ENCODE measurements around the gene MBD4.
"Not testable (repeated sequence)": the region's sequence is repeated elsewhere in the genome, so short reads cannot be mapped to it uniquely, and the experiment has no call there.

MBD4 gene

DNA sequence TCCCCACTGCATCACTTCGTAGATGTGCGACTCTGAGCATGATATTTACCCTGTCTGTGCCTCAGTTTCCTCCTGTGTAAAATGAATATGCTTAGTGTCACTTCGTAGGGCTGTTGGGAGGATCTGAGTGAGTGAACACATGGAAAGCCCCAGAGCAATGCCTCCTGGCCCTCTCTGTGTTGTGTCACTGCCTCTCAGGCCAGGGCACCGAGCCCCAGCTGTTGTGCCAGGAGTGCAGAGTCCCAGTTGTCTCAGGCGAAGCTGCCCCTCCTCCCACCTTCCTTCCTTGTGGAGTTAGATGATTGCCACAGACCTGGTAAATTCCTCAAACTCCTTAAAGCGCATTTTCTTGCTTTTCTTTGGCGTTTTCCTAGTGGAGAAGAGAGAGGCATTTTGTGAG is 37.5 kb downstream of the MBD4 start:
- Histone ChIP-seq H3K4me1 (peaks cover 41% of the 10 kb centered on the region), H3K36me3 (peaks cover 6% of the 10 kb centered on the region), H3K4me2 (no peak overlapping the region), H3K4me3 (no peak overlapping the region), H4K20me1 (peaks cover 17% of the 10 kb centered on the region), H3K27me3 (no peaks in the 10 kb centered on the region), H3K9me3 (no peaks in the 10 kb centered on the region), H3K27ac (no peak overlapping the region), H3K9ac (no peak overlapping the region)
- TF ChIP-seq Cebpa-rat (IDR thresholded peaks at IDR 0.05), result no peak

DNA sequence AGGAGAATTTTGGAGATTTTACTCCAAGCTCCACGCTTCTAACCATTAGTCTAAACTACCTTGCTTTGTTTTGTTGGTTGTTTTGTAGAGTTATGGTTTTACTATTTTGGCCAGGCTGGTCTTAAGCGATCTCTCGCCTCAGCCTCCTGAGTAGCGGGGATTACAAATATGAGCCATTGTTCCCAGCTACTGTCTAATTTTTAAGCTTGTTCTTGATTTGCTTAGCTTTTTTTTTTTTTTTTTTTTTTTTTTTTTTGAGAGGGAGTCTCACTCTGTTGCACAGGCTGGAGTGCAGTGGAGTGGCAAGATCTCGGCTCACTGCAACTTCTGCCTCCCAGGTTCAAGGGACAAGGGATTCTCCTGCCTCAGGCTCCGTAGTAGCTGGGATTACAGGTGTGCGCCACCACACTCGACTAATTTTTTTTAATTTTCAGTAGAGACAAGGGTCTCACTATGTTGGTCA is 39.8 kb downstream of the MBD4 start:
- peaks cover 40% of the 10 kb centered on the region for H4K20me1 ChIP-seq
- no peak overlapping the region for H3K9ac ChIP-seq
- peaks cover 44% of the 10 kb centered on the region for H3K4me1 ChIP-seq
- H3K27ac ChIP-seq, result peak overlapping the region; percentile 96; the same call in 1 of the 2 replicates
- H3K4me3 ChIP-seq, result peak overlapping the region; percentile 86
- no peaks in the 10 kb centered on the region for H3K27me3 ChIP-seq
- peaks cover 28% of the 10 kb centered on the region for H3K36me3 ChIP-seq
- H3K4me2 ChIP-seq, result peak overlapping the region; percentile 99
- H3K9me3 ChIP-seq, result no peaks in the 10 kb centered on the region
- no peak for TF ChIP-seq Cebpa-rat (IDR thresholded peaks at IDR 0.05)

DNA sequence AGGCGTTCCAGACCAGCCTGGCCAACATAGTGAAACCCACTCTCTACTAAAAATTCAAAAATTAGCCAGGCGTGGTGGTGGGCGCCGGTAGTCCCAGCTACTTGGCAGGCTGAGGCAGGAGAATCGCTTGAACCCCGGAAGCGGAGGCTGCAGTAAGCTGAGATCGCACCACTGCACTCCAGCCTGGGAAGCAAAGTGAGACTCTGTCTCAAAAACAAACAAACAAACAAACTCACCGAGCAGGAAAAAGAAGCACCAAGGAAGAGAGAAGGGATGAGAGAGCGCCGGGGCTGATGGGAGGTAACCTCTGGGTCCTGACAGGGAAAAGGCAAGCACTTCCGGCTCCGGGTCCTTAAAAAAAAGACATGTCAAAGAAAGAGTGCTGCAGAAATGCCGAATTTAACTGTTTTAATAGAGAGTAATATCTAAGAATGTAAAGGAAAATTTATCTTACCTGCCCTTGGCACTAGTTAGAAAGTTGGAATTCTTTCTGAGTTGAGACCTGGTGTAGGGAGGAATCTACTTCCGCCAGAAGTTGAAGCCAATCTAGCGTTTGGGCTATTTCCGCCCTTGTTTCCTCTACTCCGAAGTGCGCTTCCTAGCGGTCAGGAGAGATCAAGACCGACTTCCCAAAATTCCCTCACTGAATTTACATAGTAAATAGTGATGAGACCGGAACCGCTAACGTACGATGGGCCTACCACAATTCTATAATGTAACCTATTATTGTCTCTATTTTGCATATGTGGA is 40.4 kb downstream of the MBD4 start:
- H3K27ac ChIP-seq, result peak overlapping the region; percentile 96
- H3K36me3 ChIP-seq, result peaks cover 34% of the 10 kb centered on the region
- H3K9me3 ChIP-seq, result no peaks in the 10 kb centered on the region
- no peak for TF ChIP-seq Cebpa-rat (IDR thresholded peaks at IDR 0.05)
- no peaks in the 10 kb centered on the region for H3K27me3 ChIP-seq
- peak overlapping the region; percentile 86 for H3K4me3 ChIP-seq
- H3K9ac ChIP-seq, result peak overlapping the region; percentile 91
- peaks cover 46% of the 10 kb centered on the region for H4K20me1 ChIP-seq
- H3K4me2 ChIP-seq, result peak overlapping the region; percentile 99
- H3K4me1 ChIP-seq, result peaks cover 38% of the 10 kb centered on the region

- Histone ChIP-seq H3K27ac (peak overlapping the region; percentile 96), H3K36me3 (peaks cover 40% of the 10 kb centered on the region), H3K4me2 (peak overlapping the region; percentile 99)
Measured at GRCh38 chr3:129398803-129399144, 41.0 kb downstream of the MBD4 start.

GRCh38 chr3:129393760-129394564 is 45.8 kb downstream of the MBD4 start:
- not testable (repeated sequence) for H3K4me3 ChIP-seq, H3K9me3 ChIP-seq, H3K27ac ChIP-seq, H3K27me3 ChIP-seq, H3K4me2 ChIP-seq, H3K9ac ChIP-seq
- peaks cover 87% of the 10 kb centered on the region for H3K36me3 ChIP-seq
- peaks cover 25% of the 10 kb centered on the region for H3K4me1 ChIP-seq
- H4K20me1 ChIP-seq, result peaks cover 69% of the 10 kb centered on the region

More at GRCh38 chr3:129398803-129399144, 41.0 kb downstream of the MBD4 start:
- H3K4me3 ChIP-seq, result peak overlapping the region; percentile 86
- peak overlapping the region; percentile 91 for H3K9ac ChIP-seq
- H3K4me1 ChIP-seq, result peaks cover 33% of the 10 kb centered on the region
- no peak for TF ChIP-seq Cebpa-rat (IDR thresholded peaks at IDR 0.05)
- H3K9me3 ChIP-seq, result no peaks in the 10 kb centered on the region
- no peaks in the 10 kb centered on the region for H3K27me3 ChIP-seq
- H4K20me1 ChIP-seq, result peaks cover 51% of the 10 kb centered on the region

- Histone ChIP-seq H3K4me3 (no peak overlapping the region), H3K4me2 (no peak overlapping the region), H3K27ac (no peak overlapping the region), H3K4me1 (peaks cover 21% of the 10 kb centered on the region), H3K36me3 (peaks cover 94% of the 10 kb centered on the region), H3K9ac (no peak overlapping the region), H3K9me3 (no peaks in the 10 kb centered on the region), H4K20me1 (peaks cover 62% of the 10 kb centered on the region), H3K27me3 (no peaks in the 10 kb centered on the region)
- no peak for TF ChIP-seq Cebpa-rat (IDR thresholded peaks at IDR 0.05)
Measured at GRCh38 chr3:129393271-129393670, 46.5 kb downstream of the MBD4 start.

- H3K4me2 ChIP-seq, H3K27ac ChIP-seq, H3K4me3 ChIP-seq, H3K9me3 ChIP-seq, H3K9ac ChIP-seq, H3K27me3 ChIP-seq: not testable (repeated sequence)
- Histone ChIP-seq H3K36me3 (peaks cover 99% of the 10 kb centered on the region), H3K4me1 (peaks cover 12% of the 10 kb centered on the region), H4K20me1 (peaks cover 53% of the 10 kb centered on the region)
Measured at GRCh38 chr3:129392106-129392887, 47.5 kb downstream of the MBD4 start.

GRCh38 chr3:129391583-129391982 is 48.2 kb downstream of the MBD4 start:
- H4K20me1 ChIP-seq, result peaks cover 46% of the 10 kb centered on the region
- H3K9ac ChIP-seq, H3K27ac ChIP-seq, H3K4me1 ChIP-seq, H3K4me3 ChIP-seq, H3K4me2 ChIP-seq, H3K27me3 ChIP-seq, H3K9me3 ChIP-seq: not testable (repeated sequence)
- H3K36me3 ChIP-seq, result peaks cover 98% of the 10 kb centered on the region

- H3K27ac ChIP-seq, result no peak overlapping the region
Measured at GRCh38 chr3:129389572-129389937, 50.2 kb downstream of the MBD4 start.

DNA sequence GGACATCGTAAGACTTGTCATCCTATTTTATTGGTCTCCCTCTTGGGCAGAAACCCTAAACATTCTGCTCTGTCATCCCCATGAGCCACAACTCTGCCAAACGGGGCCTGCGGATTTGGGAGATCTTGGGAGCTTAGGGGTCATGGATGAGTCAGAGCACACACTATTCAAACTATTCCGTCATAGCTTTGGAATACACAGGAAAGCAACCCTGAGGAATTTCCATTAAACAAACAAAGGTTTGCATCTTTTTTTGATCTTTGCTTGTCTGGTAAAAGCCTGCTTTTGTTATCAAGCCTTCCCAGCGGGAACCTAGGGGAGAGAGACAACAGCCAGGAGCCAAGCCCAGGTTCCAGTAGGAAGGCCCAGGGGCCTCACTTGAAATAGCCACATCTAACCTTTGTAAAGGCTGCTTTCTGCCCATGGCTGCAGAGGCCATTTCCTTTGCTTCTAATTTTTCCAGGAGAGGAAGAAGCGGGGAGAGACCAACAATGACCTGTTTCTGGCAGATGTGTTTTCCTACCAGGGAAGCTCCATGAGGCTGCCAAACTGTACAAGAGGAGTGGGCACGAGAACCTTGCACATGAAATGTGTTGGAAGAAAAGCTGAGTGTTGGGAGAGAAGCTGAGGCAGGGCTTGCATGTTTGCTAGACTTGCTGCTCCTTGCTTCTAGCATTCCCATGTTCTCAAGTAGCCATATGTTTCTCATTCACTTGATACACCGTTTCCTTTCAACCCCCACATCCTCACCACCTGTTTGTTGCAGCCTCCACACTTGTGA is 50.8 kb downstream of the MBD4 start:
- Histone ChIP-seq H3K4me1 (peaks cover 19% of the 10 kb centered on the region), H4K20me1 (peaks cover 20% of the 10 kb centered on the region), H3K36me3 (peaks cover 81% of the 10 kb centered on the region)
- not testable (repeated sequence) for H3K27ac ChIP-seq, H3K9me3 ChIP-seq, H3K4me3 ChIP-seq, H3K27me3 ChIP-seq, H3K9ac ChIP-seq, H3K4me2 ChIP-seq

More at GRCh38 chr3:129389572-129389937, 50.2 kb downstream of the MBD4 start:
- H3K27me3 ChIP-seq, result no peaks in the 10 kb centered on the region
- H3K9ac ChIP-seq, result no peak overlapping the region
- no peaks in the 10 kb centered on the region for H3K9me3 ChIP-seq
- H3K36me3 ChIP-seq, result peaks cover 87% of the 10 kb centered on the region
- H3K4me1 ChIP-seq, result peaks cover 13% of the 10 kb centered on the region
- no peak overlapping the region for H3K4me2 ChIP-seq
- peaks cover 25% of the 10 kb centered on the region for H4K20me1 ChIP-seq
- H3K4me3 ChIP-seq, result no peak overlapping the region
- TF ChIP-seq Cebpa-rat (IDR thresholded peaks at IDR 0.05), result no peak

All from BLaER1 (cell line).